Activated naive CD8-positive, alpha-beta T cell treated with anti-CD3 and anti-CD28 coated beads for 36 hours (primary cell): ENCODE data around the gene DNASE1L2. TPM values are rescaled to one million over a fixed set of nuclear protein-coding genes. Genes with fewer than 3 reads are reported as not detected.

Experiments
- DNase-seq: peaks from one replicate; pipeline ENCODE4 v3.0.0; 2021
- H3K27ac Mint-ChIP-seq: one replicate; pipeline ENCODE4 v1.8.0; 2022; ENCODE audit warnings: mild to moderate bottlenecking, moderate library complexity, mixed read lengths
- H3K27me3 Mint-ChIP-seq: one replicate; pipeline ENCODE4 v1.8.0; 2022; ENCODE audit warnings: mild to moderate bottlenecking, mixed read lengths
- H3K36me3 Mint-ChIP-seq: one replicate; pipeline ENCODE4 v1.8.0; 2021; ENCODE audit warnings: mild to moderate bottlenecking, mixed read lengths
- H3K4me1 Mint-ChIP-seq: one replicate; pipeline ENCODE4 v1.8.0; 2021; ENCODE audit warnings: mixed read lengths
- H3K4me3 Mint-ChIP-seq: one replicate; pipeline ENCODE4 v1.8.0; 2022; ENCODE audit warnings: mild to moderate bottlenecking, moderate library complexity, mixed read lengths
- H3K9me3 Mint-ChIP-seq: one replicate; pipeline ENCODE4 v1.8.0; 2022; ENCODE audit warnings: mixed read lengths
- total RNA-seq, 2 experiments: library from RNA; stranded (reverse); gene quantifications; one replicate each; pipeline ENCODE4 v1.2.3, GENCODE V29; 2021

Gene DNASE1L2
- total RNA-seq, 2 experiments from 2014 or later: 0.87 to 0.92 TPM

- Mint-ChIP-seq H3K27ac (no peak overlapping the region), H3K36me3 (peaks cover 2% of the 10 kb centered on the region), H3K27me3 (no peaks in the 10 kb centered on the region), H3K4me1 (no peaks in the 10 kb centered on the region), H3K9me3 (no peaks in the 10 kb centered on the region), H3K4me3 (no peak overlapping the region)
- DNase-seq: no peak
Observed at GRCh38 chr16:2276368-2277195, 40.3 kb downstream of the DNASE1L2 start.

- no peak for DNase-seq
- no peak overlapping the region for H3K4me3 Mint-ChIP-seq
- H3K27me3 Mint-ChIP-seq: no peaks in the 10 kb centered on the region
- H3K4me1 Mint-ChIP-seq: no peaks in the 10 kb centered on the region
- peaks cover 2% of the 10 kb centered on the region for H3K36me3 Mint-ChIP-seq
- no peaks in the 10 kb centered on the region for H3K9me3 Mint-ChIP-seq
- no peak overlapping the region for H3K27ac Mint-ChIP-seq
Observed at GRCh38 chr16:2277466-2278271, 41.4 kb downstream of the DNASE1L2 start.

GRCh38 chr16:2278272-2278608 is 42.0 kb downstream of the DNASE1L2 start:
- Mint-ChIP-seq H3K4me1 (no peaks in the 10 kb centered on the region), H3K4me3 (no peak overlapping the region), H3K9me3 (no peaks in the 10 kb centered on the region), H3K36me3 (peaks cover 2% of the 10 kb centered on the region), H3K27me3 (no peaks in the 10 kb centered on the region), H3K27ac (no peak overlapping the region)
- DNase-seq: no peak

- no peak overlapping the region for H3K27ac Mint-ChIP-seq
- H3K9me3 Mint-ChIP-seq: no peaks in the 10 kb centered on the region
- no peak overlapping the region for H3K4me3 Mint-ChIP-seq
- no peaks in the 10 kb centered on the region for H3K27me3 Mint-ChIP-seq
- no peaks in the 10 kb centered on the region for H3K4me1 Mint-ChIP-seq
- no peak for DNase-seq
- no peaks in the 10 kb centered on the region for H3K36me3 Mint-ChIP-seq
Observed at GRCh38 chr16:2278956-2279800, 42.9 kb downstream of the DNASE1L2 start.

- H3K9me3 Mint-ChIP-seq: no peaks in the 10 kb centered on the region
- no peak overlapping the region for H3K4me3 Mint-ChIP-seq
- H3K27ac Mint-ChIP-seq: no peak overlapping the region
- H3K36me3 Mint-ChIP-seq: no peaks in the 10 kb centered on the region
- no peaks in the 10 kb centered on the region for H3K27me3 Mint-ChIP-seq
- no peak for DNase-seq
- H3K4me1 Mint-ChIP-seq: no peaks in the 10 kb centered on the region
Observed at GRCh38 chr16:2280461-2280860, 44.2 kb downstream of the DNASE1L2 start.

- H3K4me1 Mint-ChIP-seq: no peaks in the 10 kb centered on the region
- no peak overlapping the region for H3K4me3 Mint-ChIP-seq
- H3K36me3 Mint-ChIP-seq: no peaks in the 10 kb centered on the region
- no peaks in the 10 kb centered on the region for H3K9me3 Mint-ChIP-seq
- DNase-seq: no peak
- no peak overlapping the region for H3K27ac Mint-ChIP-seq
- H3K27me3 Mint-ChIP-seq: no peaks in the 10 kb centered on the region
Observed at GRCh38 chr16:2280981-2281542, 44.8 kb downstream of the DNASE1L2 start.

- H3K4me3 Mint-ChIP-seq: no peak overlapping the region
- H3K4me1 Mint-ChIP-seq: no peaks in the 10 kb centered on the region
- DNase-seq: no peak
Observed at GRCh38 chr16:2282262-2282661, 46.0 kb downstream of the DNASE1L2 start.

GRCh38 chr16:2282866-2283555 is 46.8 kb downstream of the DNASE1L2 start:
- no peak for DNase-seq
- Mint-ChIP-seq H3K36me3 (no peaks in the 10 kb centered on the region), H3K4me3 (no peak overlapping the region), H3K4me1 (no peaks in the 10 kb centered on the region), H3K9me3 (no peaks in the 10 kb centered on the region), H3K27ac (no peak overlapping the region), H3K27me3 (no peaks in the 10 kb centered on the region)

More at GRCh38 chr16:2282262-2282661, 46.0 kb downstream of the DNASE1L2 start:
- Mint-ChIP-seq H3K27ac (no peak overlapping the region), H3K27me3 (no peaks in the 10 kb centered on the region), H3K9me3 (no peaks in the 10 kb centered on the region), H3K36me3 (no peaks in the 10 kb centered on the region)

- no peaks in the 10 kb centered on the region for H3K27me3 Mint-ChIP-seq
- DNase-seq: no peak
- no peaks in the 10 kb centered on the region for H3K4me1 Mint-ChIP-seq
Observed at GRCh38 chr16:2284001-2284770, 47.9 kb downstream of the DNASE1L2 start.

GRCh38 chr16:2284797-2285576 is 48.7 kb downstream of the DNASE1L2 start:
- Mint-ChIP-seq H3K4me1 (no peaks in the 10 kb centered on the region), H3K9me3 (no peaks in the 10 kb centered on the region), H3K27me3 (no peaks in the 10 kb centered on the region), H3K27ac (no peak overlapping the region), H3K4me3 (no peak overlapping the region), H3K36me3 (no peaks in the 10 kb centered on the region)
- DNase-seq: no peak

More at GRCh38 chr16:2284001-2284770, 47.9 kb downstream of the DNASE1L2 start:
- H3K27ac Mint-ChIP-seq: no peak overlapping the region
- H3K36me3 Mint-ChIP-seq: no peaks in the 10 kb centered on the region
- H3K9me3 Mint-ChIP-seq: no peaks in the 10 kb centered on the region
- H3K4me3 Mint-ChIP-seq: no peak overlapping the region

GRCh38 chr16:2285731-2286191 is 49.5 kb downstream of the DNASE1L2 start:
- no peaks in the 10 kb centered on the region for H3K27me3 Mint-ChIP-seq
- DNase-seq: no peak
- no peak overlapping the region for H3K4me3 Mint-ChIP-seq
- H3K36me3 Mint-ChIP-seq: no peaks in the 10 kb centered on the region
- no peaks in the 10 kb centered on the region for H3K9me3 Mint-ChIP-seq
- H3K4me1 Mint-ChIP-seq: no peaks in the 10 kb centered on the region
- no peak overlapping the region for H3K27ac Mint-ChIP-seq

- DNase-seq: no peak
- H3K4me1 Mint-ChIP-seq: no peaks in the 10 kb centered on the region
- no peaks in the 10 kb centered on the region for H3K36me3 Mint-ChIP-seq
- H3K4me3 Mint-ChIP-seq: no peak overlapping the region
- H3K27ac Mint-ChIP-seq: no peak overlapping the region
- H3K9me3 Mint-ChIP-seq: no peaks in the 10 kb centered on the region
- no peaks in the 10 kb centered on the region for H3K27me3 Mint-ChIP-seq
Observed at GRCh38 chr16:2286550-2286949, 50.3 kb downstream of the DNASE1L2 start.

GRCh38 chr16:2287916-2288547 is 51.8 kb downstream of the DNASE1L2 start:
- H3K27ac Mint-ChIP-seq: no peak overlapping the region
- H3K27me3 Mint-ChIP-seq: no peaks in the 10 kb centered on the region
- H3K4me1 Mint-ChIP-seq: no peaks in the 10 kb centered on the region
- no peaks in the 10 kb centered on the region for H3K36me3 Mint-ChIP-seq
- H3K4me3 Mint-ChIP-seq: no peak overlapping the region
- no peaks in the 10 kb centered on the region for H3K9me3 Mint-ChIP-seq
- DNase-seq: no peak
